ENCODE data around the gene MORC3.
"Not testable (repeated sequence)": the region's sequence is repeated elsewhere in the genome, so short reads cannot be mapped to it uniquely, and the experiment has no call there.

Gene MORC3

GRCh38 chr21:36386031-36386642, 66.1 kb downstream of the MORC3 start:
- no peak for DNase-seq (ENCODE audit: low spot score)

DNA sequence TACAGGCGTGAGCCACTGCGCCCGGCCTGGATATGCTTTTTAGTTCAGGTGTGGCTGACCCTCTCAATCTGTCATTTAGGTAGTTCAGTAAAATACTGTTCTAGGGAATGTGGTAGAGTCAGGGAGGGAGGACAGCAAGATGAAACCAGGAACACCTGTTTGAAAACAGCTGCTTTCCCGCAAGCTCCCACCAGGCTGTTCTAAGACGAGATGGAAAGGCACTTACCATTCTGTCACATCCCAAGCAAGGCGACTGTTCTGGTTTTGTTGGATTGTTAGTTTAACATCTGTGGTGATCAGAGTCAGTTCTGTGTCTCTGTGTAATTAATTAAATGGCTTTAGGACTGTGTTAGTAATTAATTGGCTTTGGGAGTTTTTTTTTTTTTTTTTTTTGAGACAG, 68.1 kb downstream of the MORC3 start:
- no peak for DNase-seq (ENCODE audit: low spot score)

DNA sequence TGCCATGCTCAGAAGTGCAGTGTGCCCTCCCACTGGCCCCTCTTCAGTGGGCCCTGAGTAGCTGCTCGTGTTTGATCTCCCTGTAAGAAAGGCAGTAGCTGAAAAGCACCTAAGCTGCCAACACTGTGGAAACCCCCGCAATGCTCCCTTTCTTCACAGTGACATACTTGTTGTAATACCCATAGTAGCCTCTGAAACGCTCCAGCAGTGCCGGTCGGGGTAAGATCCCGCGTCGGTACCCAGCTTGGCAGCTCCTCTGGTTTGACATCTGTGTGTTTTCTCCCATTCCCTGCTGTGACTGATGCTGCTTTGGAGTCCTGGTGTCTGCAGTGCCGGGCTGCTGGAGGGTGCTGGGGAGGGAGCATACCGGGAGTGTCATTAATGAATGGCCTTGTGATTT, 68.8 kb downstream of the MORC3 start:
- DNase-seq (ENCODE audit: low spot score) = no peak

DNA sequence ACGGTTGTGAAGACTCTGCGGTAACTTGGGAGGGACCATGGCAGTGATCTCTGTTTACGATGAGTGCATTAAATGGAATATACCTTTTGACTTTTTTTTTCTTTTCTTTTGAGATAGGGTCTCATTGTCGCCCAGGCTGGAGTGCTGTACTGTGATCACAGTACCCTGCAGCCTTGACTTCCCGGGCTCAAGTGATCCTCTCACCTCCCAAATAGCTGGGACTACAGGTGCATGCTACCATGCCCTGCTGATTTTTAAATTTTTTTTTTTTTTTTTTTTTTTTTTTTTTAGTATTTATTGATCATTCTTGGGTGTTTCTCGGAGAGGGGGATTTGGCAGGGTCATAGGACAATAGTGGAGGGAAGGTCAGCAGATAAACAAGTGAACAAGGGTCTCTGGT, 71.7 kb downstream of the MORC3 start:
- not testable (repeated sequence) for DNase-seq (ENCODE audit: low spot score)

GRCh38 chr21:36395353-36396111, 75.5 kb downstream of the MORC3 start:
- no peak for DNase-seq (ENCODE audit: low spot score)

- DNase-seq (ENCODE audit: low spot score) = no peak
Observed at GRCh38 chr21:36396325-36396724, 76.3 kb downstream of the MORC3 start.

DNA sequence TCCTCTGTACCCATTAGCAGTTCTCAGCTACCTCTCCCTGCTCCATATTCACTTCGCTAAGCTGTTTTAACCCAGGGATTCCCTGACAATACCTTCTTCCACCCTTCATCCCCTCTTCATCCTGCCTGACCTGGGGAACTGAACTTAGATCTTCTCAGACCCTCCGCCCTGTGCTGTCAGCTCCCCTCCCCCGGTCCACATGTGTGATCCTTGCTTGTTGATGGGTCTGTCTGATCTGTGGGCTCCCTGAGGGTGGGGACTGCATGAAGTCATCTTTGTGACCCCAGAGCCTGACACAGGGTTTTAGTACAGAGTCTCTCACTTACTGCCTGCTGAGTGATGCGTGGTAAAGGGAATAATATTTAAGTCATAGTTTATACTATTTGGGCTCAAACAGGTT, 77.0 kb downstream of the MORC3 start:
- no peak for DNase-seq (ENCODE audit: low spot score)

DNA sequence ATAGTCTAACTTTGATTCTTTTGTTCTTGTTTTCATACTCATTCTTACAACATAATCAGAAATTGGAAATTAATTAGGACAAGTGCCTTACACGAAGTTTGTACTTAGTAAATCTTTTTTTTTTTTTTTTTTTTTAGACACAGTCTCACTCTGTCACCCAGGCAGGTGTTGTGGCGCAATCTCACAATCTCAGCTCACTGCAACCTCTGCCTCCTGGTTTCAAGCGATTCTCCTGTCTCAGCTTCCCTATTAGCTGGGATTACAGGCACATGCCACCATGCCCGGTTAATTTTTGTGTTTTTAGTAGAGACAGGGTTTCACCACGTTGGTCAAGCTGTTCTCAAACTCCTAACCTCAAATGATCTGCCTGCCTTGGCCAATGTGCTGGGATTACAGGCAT, 77.6 kb downstream of the MORC3 start:
- DNase-seq (ENCODE audit: low spot score) = no peak

GRCh38 chr21:36399736-36400135, 79.7 kb downstream of the MORC3 start:
- not testable (repeated sequence) for DNase-seq (ENCODE audit: low spot score)

GRCh38 chr21:36400719-36401118, 80.7 kb downstream of the MORC3 start:
- no peak for DNase-seq (ENCODE audit: low spot score)

- no peak for DNase-seq (ENCODE audit: low spot score)
Observed at GRCh38 chr21:36402339-36402738, 82.3 kb downstream of the MORC3 start.

DNA sequence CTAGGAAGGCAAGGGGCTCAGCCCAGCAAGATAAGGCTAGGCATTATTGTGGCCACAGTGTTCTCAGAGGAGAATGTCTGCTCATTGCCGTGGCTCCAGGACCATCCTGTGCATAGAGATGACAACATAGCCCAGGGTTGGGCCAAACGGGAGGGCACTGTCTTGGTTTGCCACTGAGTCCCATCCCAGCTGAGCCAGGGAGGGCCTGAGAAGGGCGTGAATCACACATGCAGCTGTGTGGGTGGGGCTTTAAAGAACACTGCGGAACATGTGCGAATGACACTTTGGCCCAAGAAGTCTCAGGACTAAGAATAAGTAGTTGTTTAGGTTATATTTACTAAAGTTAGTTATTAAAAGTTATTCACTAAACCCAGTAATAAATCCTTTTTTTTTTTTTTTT, 83.7 kb downstream of the MORC3 start:
- DNase-seq (ENCODE audit: low spot score) = no peak

- no peak for DNase-seq (ENCODE audit: low spot score)
Observed at GRCh38 chr21:36408568-36408967, 88.6 kb downstream of the MORC3 start.

GRCh38 chr21:36411301-36411700, 91.3 kb downstream of the MORC3 start:
- no peak for DNase-seq (ENCODE audit: low spot score)

- DNase-seq (ENCODE audit: low spot score) = no peak
Observed at GRCh38 chr21:36412916-36413315, 92.9 kb downstream of the MORC3 start.

- DNase-seq (ENCODE audit: low spot score) = no peak
Observed at GRCh38 chr21:36415375-36415774, 95.4 kb downstream of the MORC3 start.

GRCh38 chr21:36419241-36419640, 99.2 kb downstream of the MORC3 start:
- no peak for DNase-seq (ENCODE audit: low spot score)

GRCh38 chr21:36419996-36420395, 100.0 kb downstream of the MORC3 start:
- DNase-seq (ENCODE audit: low spot score) = peak; percentile 70

DNA sequence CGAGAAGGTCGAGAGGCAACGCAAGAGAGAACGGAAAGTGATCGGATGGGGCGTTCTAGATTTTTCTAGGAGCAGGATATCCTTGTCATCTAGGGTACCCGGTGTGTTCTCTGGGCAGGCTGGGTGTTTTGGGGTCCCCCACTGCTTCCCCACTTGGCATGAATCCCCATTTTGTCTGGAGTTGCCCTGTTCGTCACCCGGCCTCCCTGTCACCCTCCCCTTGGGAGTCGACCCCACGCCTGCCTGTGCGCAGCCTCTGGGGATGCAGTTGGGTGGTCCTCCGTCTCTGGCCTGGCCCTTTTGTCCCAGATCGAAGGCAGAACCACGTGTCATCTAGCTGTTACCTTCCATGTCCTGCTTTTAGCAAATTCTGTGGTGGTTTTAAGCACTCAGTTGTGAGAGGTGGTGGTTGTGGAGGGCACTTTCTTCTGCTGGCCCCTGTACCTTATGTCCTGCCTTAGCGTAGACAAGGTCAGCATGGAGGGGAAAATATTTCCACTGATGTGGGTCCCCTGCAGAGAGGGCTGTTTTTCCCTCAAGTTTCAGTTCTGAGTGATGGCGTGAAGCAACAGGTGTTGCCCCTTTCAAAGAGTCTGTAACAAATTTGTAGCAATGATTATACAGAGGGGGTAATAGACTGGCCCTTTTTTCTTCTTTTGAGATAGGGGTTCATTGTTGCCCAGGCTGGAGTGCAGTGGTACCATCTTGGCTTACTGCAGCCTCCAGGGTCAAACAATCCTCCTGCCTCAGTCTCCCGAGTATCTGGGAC, 100.8 kb downstream of the MORC3 start:
- no peak for DNase-seq (ENCODE audit: low spot score)

DNA sequence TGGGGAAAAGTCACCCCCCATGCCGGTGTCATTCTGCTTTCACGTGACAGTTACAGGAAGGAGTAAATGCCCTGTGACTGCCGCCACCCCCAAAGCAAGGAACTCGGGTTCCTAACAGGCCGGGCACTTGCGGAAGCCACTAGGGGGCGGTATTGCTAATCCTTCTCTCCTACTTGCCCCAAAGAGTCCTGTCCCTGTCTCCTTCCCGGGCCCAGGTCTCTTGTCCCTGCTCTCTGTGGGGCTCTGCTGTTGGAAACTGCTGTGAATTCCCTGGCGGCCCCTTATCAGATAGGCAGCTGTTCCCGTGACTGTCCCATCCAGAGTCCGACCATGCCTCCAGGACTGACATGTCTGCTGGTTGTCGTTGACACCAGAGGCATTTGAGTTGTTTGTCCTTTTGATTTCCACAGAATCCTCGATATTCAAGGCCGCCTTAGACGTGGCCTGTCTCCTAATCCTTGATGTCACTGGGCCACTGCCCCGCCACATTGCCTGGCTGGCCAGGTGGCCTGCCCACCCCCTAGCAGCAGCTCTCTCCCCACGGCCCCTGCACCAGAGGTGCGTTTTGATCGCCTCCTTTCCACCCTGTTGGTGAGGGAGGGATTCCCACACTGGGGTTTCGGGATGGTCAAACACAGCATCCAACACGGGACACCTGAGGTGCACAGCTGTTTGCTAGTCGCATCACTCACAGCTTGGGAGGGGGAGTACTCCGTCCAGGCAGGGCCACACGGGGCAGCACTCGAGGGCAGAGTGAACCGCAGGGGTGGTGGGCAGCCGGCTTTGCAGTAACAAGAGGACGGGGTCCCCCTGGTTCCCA, 102.5 kb downstream of the MORC3 start:
- peak; percentile 33 for DNase-seq (ENCODE audit: low spot score)

DNA sequence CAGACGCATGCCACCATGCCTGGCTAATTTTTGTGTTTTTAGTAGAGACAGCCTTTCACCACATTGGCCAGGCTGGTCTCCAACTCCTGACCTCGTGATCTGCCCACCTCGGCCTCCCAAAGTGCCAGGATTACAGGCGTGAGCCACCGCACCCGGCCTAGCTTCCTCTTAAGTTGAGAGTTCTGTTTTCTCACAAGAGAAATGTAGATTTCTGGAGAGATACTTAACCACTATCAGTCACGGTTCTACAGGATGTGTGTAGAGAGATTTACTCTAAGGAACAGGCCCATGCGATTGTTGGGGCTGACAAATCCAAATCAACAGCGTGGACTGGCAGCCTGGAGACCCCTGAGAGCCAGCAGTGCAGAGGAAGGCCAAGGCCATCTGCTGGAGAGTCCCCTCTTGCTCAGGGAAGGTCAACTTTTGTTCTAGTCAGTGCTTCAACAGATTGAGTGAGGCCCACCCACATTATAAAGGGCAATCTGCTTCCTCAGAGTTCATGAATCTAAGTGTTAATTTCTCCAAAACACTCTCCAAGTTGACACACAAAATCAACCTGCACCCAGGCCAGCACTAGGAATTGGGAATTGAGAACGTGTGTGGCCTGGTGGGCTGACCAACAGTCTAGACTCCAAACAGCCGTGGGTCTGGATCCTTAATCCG, 103.9 kb downstream of the MORC3 start:
- no peak for DNase-seq (ENCODE audit: low spot score)

DNA sequence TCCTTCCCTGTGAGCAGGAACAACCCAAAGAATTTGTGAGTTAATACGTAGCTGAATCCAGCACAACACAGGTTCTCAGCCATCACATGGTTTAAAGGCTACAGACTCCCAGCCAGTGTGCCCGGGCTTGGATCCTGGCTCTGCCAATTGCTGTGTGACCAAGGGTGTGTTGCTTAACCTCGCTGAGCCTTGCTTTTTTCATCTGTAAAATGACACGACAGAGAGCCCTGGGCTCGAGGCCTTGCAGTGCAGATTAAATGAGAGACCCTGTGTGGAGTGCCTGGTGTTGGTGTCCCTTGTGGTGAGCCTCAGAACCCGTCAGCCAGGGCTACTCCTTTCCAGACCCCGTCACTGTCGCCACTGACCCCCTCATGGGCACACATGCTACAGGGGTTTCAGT, 104.6 kb downstream of the MORC3 start:
- no peak for DNase-seq (ENCODE audit: low spot score)

All from LoVo (cell line).